ENCODE results near the gene AGBL1. TPM values are rescaled to one million over a fixed set of nuclear protein-coding genes. Genes with fewer than 3 reads are reported as not detected.
"Not testable (repeated sequence)": the region's sequence is repeated elsewhere in the genome, so short reads cannot be mapped to it uniquely, and the experiment has no call there.

Gene AGBL1
- total RNA-seq, 1 donor from 2014 or later, result not detected

- Histone ChIP-seq H3K9me3 (replicated peaks) (no peaks in the 10 kb centered on the region), H3K4me3 (no peak overlapping the region), H3K4me1 (no peaks in the 10 kb centered on the region), H3K27me3 (ENCODE audit: low read depth) (peaks cover 27% of the 10 kb centered on the region), H3K27ac (replicated peaks) (no peak overlapping the region), H3K36me3 (no peaks in the 10 kb centered on the region)
- intact Hi-C loops (cut with micrococcal nuclease), result no loop called here
- no peak for DNase-seq
- no peak for TF ChIP-seq CTCF (IDR thresholded peaks at IDR 0.05; ENCODE audit: borderline replicate concordance)
Measured at GRCh38 chr15:86515625-86516024, 436.0 kb downstream of the AGBL1 start.

- no peak for TF ChIP-seq CTCF (IDR thresholded peaks at IDR 0.05; ENCODE audit: borderline replicate concordance)
- DNase-seq, result no peak
- Histone ChIP-seq H3K27me3 (ENCODE audit: low read depth) (peaks cover 22% of the 10 kb centered on the region), H3K4me3 (no peak overlapping the region), H3K36me3 (no peaks in the 10 kb centered on the region), H3K27ac (replicated peaks) (no peak overlapping the region), H3K9me3 (replicated peaks) (peaks cover 11% of the 10 kb centered on the region), H3K4me1 (no peaks in the 10 kb centered on the region)
- intact Hi-C loops (cut with micrococcal nuclease), result no loop called here
Measured at GRCh38 chr15:86522721-86523120, 443.1 kb downstream of the AGBL1 start.

GRCh38 chr15:86526938-86527690 lies 447.4 kb downstream of the AGBL1 start:
- Histone ChIP-seq H3K9me3 (replicated peaks) (peaks cover 11% of the 10 kb centered on the region), H3K4me1 (no peaks in the 10 kb centered on the region), H3K27me3 (ENCODE audit: low read depth) (no peaks in the 10 kb centered on the region), H3K27ac (replicated peaks) (no peak overlapping the region), H3K36me3 (no peaks in the 10 kb centered on the region), H3K4me3 (no peak overlapping the region)
- no peak for DNase-seq
- intact Hi-C loops (cut with micrococcal nuclease), result no loop called here
- no peak for TF ChIP-seq CTCF (IDR thresholded peaks at IDR 0.05; ENCODE audit: borderline replicate concordance)

DNA sequence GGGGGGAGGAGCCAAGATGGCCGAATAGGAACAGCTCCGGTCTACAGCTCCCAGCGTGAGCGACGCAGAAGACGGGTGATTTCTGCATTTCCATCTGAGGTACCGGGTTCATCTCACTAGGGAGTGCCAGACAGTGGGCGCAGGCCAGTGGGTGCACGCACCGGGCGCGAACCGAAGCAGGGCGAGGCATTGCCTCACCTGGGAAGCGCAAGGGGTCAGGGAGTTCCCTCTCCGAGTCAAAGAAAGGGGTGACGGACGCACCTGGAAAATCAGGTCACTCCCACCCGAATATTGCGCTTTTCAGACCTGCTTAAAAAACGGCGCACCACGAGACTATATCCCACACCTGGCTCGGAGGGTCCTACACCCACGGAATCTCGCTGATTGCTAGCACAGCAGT lies 448.4 kb downstream of the AGBL1 start:
- H3K27me3 ChIP-seq (ENCODE audit: low read depth); H3K4me3 ChIP-seq; H3K4me1 ChIP-seq; H3K27ac ChIP-seq (replicated peaks); intact Hi-C loops (cut with micrococcal nuclease); H3K36me3 ChIP-seq; DNase-seq: not testable (repeated sequence)
- H3K9me3 ChIP-seq (replicated peaks), result peaks cover 11% of the 10 kb centered on the region

DNA sequence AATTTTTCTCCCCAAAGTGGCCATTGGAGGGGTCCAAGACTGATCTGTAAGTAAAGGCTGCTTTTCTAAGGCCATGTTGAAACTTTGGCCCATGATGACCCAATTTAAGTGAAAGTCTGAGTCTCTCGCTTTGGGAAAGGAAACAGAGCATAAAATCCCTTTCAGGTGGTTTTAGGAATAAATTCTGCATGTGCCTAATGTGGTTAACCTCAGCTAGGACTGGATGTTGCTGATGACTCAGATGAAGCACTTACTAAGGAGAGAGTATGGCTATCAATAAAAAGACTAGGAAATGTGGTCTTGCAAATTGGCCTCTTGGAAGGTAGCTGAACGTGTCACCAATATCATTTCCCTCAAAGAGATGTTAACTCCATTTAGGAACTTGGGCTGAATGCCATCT lies 458.5 kb downstream of the AGBL1 start:
- intact Hi-C loops (cut with micrococcal nuclease), result no loop called here
- H3K4me1 ChIP-seq, result no peaks in the 10 kb centered on the region
- no peaks in the 10 kb centered on the region for H3K27me3 ChIP-seq (ENCODE audit: low read depth)
- TF ChIP-seq CTCF (IDR thresholded peaks at IDR 0.05; ENCODE audit: borderline replicate concordance), result no peak
- DNase-seq, result no peak
- H3K4me3 ChIP-seq, result no peak overlapping the region
- H3K9me3 ChIP-seq (replicated peaks), result no peaks in the 10 kb centered on the region
- H3K27ac ChIP-seq (replicated peaks), result no peak overlapping the region
- no peaks in the 10 kb centered on the region for H3K36me3 ChIP-seq

DNA sequence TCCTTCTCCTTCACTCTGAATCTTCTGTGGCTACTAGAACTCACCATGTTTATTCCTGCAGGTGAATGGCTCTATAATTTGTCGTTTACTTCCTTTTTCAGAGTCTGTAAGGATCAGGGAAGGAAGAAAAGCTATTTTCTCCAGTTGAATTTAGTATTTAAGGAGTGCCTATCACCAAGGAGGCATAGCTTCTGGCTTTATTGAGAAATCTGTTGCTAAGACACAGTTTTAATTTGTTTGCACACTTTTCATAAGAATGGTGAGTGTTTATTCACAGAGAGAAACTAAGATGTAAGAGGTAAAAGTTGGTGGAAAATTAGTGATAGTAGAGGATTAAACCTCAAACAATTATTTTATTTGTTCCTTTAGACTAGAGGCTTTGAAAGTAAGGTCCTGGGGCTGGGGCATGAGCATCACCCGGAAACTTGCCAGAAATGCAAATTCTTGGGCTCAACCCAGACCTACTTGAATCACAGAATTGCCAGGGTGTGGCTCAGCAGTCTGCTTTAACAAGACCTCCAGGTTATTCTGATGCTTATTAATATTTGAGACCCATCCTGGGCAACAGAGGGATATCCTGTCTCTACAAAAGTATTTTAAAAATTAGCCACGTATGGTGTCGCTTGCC lies 461.3 kb downstream of the AGBL1 start:
- Histone ChIP-seq H3K4me1 (no peaks in the 10 kb centered on the region), H3K4me3 (no peak overlapping the region), H3K27me3 (ENCODE audit: low read depth) (no peaks in the 10 kb centered on the region), H3K27ac (replicated peaks) (no peak overlapping the region), H3K9me3 (replicated peaks) (no peaks in the 10 kb centered on the region), H3K36me3 (no peaks in the 10 kb centered on the region)
- DNase-seq, result no peak
- intact Hi-C loops (cut with micrococcal nuclease), result no loop called here
- no peak for TF ChIP-seq CTCF (IDR thresholded peaks at IDR 0.05; ENCODE audit: borderline replicate concordance)

All from left ventricle myocardium inferior (tissue), 1 donor.